Kasumi-1 (cell line): Measurements from ENCODE around the gene NLRP5.
A peak's percentile ranks its signal among the peaks of the same experiment; 100 is the strongest.
"Not testable (repeated sequence)": the region's sequence is repeated elsewhere in the genome, so short reads cannot be mapped to it uniquely, and the experiment has no call there.

ENCODE experiments used
- DNase-seq, 2 experiments: peaks; one replicate each; lab custom pipeline; 2025; lab: John Stamatoyannopoulos, UW

Gene NLRP5

GRCh38 chr19:55986487-55986886 lies at the start of gene NLRP5:
NLRP5 (plus strand) TSS chr19:55986775.
- DNase-seq, result no peak

DNA sequence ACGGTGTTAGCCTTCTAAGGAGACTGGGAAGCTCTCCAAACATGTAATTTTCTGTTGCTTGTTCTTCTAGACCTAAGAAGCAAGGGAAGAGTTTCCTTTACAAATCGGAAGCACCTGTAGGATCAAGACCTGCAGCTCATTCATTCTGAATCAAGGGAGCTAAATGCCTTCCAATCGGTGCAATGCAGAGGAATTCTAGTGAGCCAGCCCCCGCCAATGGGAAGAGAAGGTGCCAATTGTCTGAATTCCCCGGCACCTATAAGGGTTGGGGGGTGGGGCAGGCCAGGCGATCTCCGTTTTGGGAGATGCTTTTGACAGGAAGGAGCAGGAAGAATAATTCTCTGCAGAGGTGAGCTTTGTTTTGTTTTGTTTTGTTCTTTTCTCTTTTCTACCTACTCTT lies 47.4 kb upstream of the NLRP5 start:
- DNase-seq, result no peak

DNA sequence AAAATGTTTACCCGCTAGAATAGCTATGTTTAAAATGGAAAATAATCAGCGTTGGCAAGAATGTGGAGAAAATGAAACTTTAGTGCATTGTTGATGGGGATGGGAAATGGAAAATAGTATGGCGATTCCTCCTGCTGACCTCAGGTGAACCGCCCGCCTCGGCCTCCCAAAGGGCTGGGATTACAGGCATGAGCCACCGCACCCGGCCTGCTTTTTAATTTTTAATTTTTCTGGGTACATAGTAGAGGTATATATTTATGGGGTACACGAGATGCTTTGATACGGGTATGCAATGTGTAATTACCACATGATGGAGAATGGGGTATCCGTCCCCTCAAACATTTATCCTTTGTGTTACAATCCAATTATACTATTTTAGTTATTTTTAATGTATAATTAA lies 46.3 kb upstream of the NLRP5 start:
- DNase-seq, result no peak

DNA sequence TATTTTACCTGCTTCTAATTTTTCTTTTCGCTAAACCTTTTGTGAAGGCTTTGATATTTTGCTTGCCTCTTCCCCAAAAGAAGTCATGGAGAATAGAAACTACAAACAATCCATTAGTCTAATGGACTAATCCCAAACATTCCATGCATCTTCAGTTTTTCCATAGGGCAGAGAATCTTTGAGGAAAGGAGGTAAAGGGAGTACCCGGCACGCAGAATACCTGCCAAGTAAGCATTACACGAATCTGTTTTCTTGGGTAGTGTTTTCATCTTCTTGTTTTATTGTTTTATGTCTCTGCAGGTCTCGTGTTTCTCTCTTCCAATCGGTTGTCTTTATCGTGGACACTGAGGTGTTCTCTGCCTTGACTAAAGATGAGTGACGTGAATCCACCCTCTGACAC lies 39.0 kb upstream of the NLRP5 start, which contains the start of gene NLRP8:
NLRP8 (plus strand) TSS at position 301 of the 400 bp plus-strand sequence.
- no peak for DNase-seq

DNA sequence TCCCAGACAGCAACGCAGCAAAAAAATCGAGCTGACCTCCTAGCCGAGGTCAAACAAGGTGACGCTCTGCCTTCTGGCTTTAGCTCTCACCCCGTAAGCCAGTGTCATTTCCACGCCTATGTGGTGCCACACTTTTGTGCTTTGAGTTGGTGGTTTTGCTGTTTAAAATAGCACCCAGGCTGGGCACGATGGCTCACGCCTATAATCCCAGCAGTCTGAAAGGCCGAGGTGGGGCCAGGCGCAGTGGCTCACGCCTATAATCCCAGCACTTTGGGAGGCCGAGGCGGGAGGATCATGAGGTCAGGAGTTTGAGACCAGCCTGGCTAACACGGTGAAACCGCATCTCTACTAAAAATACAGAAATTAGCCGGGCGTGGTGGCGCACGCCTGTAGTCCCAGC lies 36.0 kb upstream of the NLRP5 start:
- DNase-seq, result not testable (repeated sequence)

GRCh38 chr19:55956431-55956830 lies 30.1 kb upstream of the NLRP5 start:
- DNase-seq, result no peak

DNA sequence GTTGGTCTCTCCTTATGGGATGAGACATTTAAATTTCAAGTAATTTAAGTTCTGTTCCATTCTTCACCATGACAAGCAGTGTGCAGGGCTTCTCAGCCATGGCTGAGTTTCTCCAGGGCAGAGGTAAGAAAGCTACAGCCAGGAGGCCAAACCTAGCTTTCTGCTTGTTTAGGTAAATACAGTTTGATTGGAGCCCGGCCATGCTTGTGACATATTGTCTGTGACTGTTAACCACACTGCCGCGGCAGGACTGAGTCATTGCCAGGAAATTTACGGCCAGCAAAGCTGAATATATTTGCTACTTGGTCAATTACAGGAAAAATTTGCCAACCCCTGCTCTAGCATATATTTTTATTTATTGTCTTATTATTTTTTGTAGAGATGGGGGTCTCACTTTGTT lies 28.2 kb upstream of the NLRP5 start:
- no peak for DNase-seq

DNA sequence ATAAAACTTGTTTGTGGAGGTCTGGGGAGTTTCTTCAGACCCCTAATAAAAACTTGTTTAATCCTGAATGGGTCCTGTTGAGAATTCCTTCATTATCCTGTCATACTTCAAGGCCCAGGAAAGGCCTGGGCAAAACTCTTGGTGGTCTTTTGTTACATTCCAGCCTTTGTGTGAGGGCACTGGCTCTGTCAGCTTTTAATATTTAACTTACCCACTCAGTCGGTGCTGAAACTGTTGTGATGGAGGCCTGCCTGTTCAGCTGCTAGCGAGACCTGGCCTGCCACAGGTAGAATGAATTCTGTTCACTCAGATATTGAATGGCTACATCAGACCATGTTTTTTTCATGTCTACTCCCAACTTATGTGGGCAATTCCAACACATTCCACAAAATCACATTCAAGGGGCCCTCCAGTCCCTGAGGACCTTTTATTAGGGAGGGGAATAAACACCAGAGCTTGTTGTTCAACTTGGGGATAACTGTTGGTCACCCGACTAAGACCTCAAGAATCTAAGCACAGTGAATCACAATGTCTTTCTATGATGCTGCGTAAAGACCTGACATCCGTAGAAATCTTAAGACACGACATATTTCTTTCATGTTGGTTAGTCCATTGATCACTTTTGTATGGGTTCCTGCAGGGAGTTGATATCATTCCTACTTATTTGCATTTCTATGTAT lies 26.4 kb upstream of the NLRP5 start:
- DNase-seq, result no peak

GRCh38 chr19:55962186-55962585 lies 24.4 kb upstream of the NLRP5 start:
- no peak for DNase-seq

GRCh38 chr19:55973982-55974381 lies 12.6 kb upstream of the NLRP5 start:
- DNase-seq, result no peak

GRCh38 chr19:55980415-55980814 lies 6.2 kb upstream of the NLRP5 start:
- DNase-seq, result no peak

DNA sequence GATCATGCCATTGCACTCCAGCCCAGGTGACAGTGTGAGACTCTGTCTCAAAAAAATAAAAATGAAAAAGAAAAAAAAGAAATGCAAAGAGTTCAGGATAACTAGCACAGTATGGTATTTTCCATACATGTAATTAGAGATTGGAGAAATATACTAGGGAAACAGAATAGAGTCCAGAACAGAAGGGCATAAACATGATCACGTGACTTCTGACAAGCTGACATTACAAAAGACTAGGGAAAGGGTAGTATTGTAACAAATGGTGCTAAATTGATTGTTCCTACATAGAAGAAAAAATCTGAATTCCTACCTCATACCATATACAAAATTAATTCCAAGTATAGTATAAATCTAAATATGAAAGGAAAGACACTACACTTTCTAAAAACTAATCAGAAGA lies 1.3 kb upstream of the NLRP5 start:
- no peak for DNase-seq

DNA sequence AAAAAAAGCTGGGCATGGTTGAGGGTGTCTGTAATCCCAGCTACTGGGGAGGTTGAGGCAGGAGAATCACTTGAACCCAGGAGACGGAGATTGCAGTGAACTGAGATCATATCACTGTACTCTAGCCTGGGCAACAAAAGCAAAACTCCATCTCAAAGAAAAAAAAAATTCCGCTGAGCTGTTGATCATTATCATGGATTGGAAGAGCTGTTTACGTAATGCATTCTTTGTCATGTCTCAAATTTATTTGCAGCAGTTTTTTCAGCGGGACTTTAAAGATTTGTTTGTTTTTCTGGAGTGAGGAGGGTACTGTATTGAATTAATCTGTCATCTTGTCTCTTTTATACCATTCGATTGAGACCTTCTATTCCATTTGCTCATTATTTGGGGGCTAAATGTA lies 4.3 kb downstream of the NLRP5 start:
- DNase-seq, result no peak

DNA sequence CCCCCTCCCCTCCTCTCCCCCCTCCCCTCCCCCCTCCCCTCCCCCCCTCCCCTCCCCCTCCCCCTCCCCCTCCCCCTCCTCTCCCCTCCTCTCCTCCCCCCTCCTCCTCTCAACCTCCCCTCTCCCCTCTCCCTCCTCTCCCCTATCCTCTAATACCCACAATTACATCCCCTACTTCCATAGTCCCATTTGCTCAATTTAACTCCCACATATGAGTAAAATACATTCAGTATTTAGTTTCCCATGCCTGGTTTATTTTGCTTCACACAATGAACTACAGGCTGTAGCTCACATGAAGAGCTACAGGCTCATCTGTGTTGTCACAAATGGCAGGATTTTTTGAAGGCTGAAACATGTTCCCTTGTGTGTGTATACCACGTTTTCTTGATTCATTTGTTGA lies 6.9 kb downstream of the NLRP5 start:
- DNase-seq, result no peak

DNA sequence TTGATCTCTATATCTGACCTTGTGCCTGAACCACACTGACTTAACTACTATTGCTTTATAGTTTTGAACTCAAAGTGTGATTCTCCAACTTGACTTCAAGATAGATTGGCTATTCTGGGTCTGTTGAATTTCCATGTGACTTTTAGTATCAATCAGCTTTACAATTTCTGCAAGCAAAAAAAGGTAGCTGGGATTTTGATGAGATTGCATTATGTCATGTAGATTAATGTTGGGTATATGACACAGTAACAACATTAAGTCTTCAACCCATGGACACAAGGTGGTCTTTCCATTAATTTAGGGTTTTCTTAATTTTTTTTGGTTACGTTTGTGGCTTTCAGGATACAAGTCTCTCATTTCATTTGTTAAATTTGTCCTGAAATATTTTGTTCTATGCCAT lies 28.2 kb downstream of the NLRP5 start:
- DNase-seq, result no peak

GRCh38 chr19:56015756-56016155 lies 29.2 kb downstream of the NLRP5 start:
- DNase-seq, result peak; percentile 15 to 37

DNA sequence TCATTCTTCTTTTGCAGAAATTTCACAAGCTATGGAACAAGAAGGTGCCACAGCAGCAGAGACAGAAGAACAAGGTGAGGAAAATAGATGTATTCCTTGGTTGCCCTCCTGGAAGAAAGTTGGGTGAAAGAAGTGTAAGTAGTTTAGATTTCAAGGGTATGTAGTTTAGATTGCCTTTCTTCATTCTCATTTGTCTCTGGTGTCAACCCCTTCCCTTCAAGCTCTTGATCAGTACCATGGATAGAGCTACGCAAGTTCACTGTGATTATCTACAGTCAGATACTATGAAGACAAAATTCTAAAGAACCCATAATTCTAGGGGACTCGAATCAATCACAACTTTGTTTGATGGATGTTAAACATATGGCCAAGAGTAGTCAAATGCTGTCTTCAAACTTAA lies 32.8 kb downstream of the NLRP5 start:
- not testable (repeated sequence) for DNase-seq

GRCh38 chr19:56020355-56020975 lies 33.9 kb downstream of the NLRP5 start:
- not testable (repeated sequence) for DNase-seq

GRCh38 chr19:56026769-56027168 lies 40.2 kb downstream of the NLRP5 start:
- DNase-seq, result no peak

- no peak for DNase-seq
Observed at GRCh38 chr19:56053596-56053995, 67.0 kb downstream of the NLRP5 start.

- peak; percentile 36 to 58 for DNase-seq
Observed at GRCh38 chr19:56066152-56067023, 79.8 kb downstream of the NLRP5 start.

GRCh38 chr19:56069642-56070041 lies 83.1 kb downstream of the NLRP5 start:
- no peak for DNase-seq

GRCh38 chr19:56071151-56071550 lies 84.6 kb downstream of the NLRP5 start:
- peak; percentile 4 to 7 for DNase-seq
